ENCODE data around the gene RFT1. TPM values are rescaled to one million over a fixed set of nuclear protein-coding genes. Genes with fewer than 3 reads are reported as not detected.

RFT1 gene
- total RNA-seq, 1 experiment from 2014 or later = 33.6 TPM

GRCh38 chr3:53097887-53098286 lies 32.3 kb downstream of the RFT1 start:
- Histone ChIP-seq H3K9ac (ENCODE audit: low read length) (no peak overlapping the region), H3K27me3 (ENCODE audit: insufficient read depth, low read length) (no peaks in the 10 kb centered on the region), H3K9me2 (ENCODE audit: insufficient read depth) (no peaks in the 10 kb centered on the region), H3K4me3 (replicated peaks in 1 of 2; ENCODE audit: low read depth in 1 of 2, low read length in 2 of 2) (no peak overlapping the region), H2AFZ (ENCODE audit: low read depth, low read length, poor library complexity, severe bottlenecking) (no peak overlapping the region), H3K27ac (ENCODE audit: low read depth, low read length) (no peak overlapping the region), H3K4me1 (ENCODE audit: control insufficient read depth in 1 of 2, insufficient read depth in 2 of 2, low read length in 2 of 2) (no peaks in the 10 kb centered on the region), H3K36me3 (ENCODE audit: control insufficient read depth in 1 of 2, insufficient read depth in 2 of 2, low read length in 2 of 2) (peaks cover 8% of the 10 kb centered on the region in 2 experiments; a peak in 3 of 4 replicates), H3K79me2 (ENCODE audit: insufficient read depth, low read length) (no peaks in the 10 kb centered on the region), H4K20me1 (ENCODE audit: insufficient read depth) (no peaks in the 10 kb centered on the region), H3K9me3 (ENCODE audit: control insufficient read depth in 1 of 2, insufficient read depth in 1 of 2, low read depth in 1 of 2, low read length in 2 of 2) (no peaks in the 10 kb centered on the region), H3K4me2 (ENCODE audit: low read length) (no peak overlapping the region)
- ATAC-seq (no peak), DNase-seq (ENCODE audit: low read depth, low spot score) (no peak)
- POLR2A ChIA-PET = no interaction called here
- RAD21 ChIA-PET (ENCODE audit: low non-redundant PET in 1 of 2, low total read pairs in 2 of 2, uncharacterized antibody in 2 of 2, unreplicated experiment in 2 of 2) = no interaction called here
- CTCF ChIA-PET = no interaction called here
- TF ChIP-seq SRF (IDR thresholded peaks at IDR 0.05; ENCODE audit: low read depth) (no peak), SIN3A (IDR thresholded peaks at IDR 0.05; ENCODE audit: low read depth) (no peak), ZFX (IDR thresholded peaks at IDR 0.05) (no peak), EGR1 (IDR thresholded peaks at IDR 0.05; ENCODE audit: low read depth) (no peak), POLR2A (IDR thresholded peaks at IDR 0.05; ENCODE audit: borderline replicate concordance, extremely low read depth, insufficient read depth, insufficient read length) (no peak), CTCF (IDR thresholded peaks at IDR 0.05 in 2 of 3, conservative IDR thresholded peaks at IDR 0.05 in 1 of 3; ENCODE audit: borderline replicate concordance in 1 of 3, insufficient read depth in 1 of 3, low read depth in 2 of 3, low read length in 2 of 3) (no peak), TCF7L2 (IDR thresholded peaks at IDR 0.05; ENCODE audit: borderline replicate concordance, extremely low read depth, insufficient read depth, insufficient read length) (no peak), JUND (IDR thresholded peaks at IDR 0.05) (no peak), EZH2phosphoT487 (IDR thresholded peaks at IDR 0.05; ENCODE audit: borderline replicate concordance) (no peak), EZH2 (IDR thresholded peaks at IDR 0.05) (no peak), YY1 (IDR thresholded peaks at IDR 0.05; ENCODE audit: extremely low read depth, insufficient replicate concordance, low read depth, low read length) (no peak), ELF1 (IDR thresholded peaks at IDR 0.05; ENCODE audit: borderline replicate concordance, low read depth) (no peak), CEBPB (IDR thresholded peaks at IDR 0.05; ENCODE audit: low read depth) (no peak), CBX3 (IDR thresholded peaks at IDR 0.05; ENCODE audit: low read depth) (no peak), REST (IDR thresholded peaks at IDR 0.05; ENCODE audit: low read depth) (no peak), SP1 (IDR thresholded peaks at IDR 0.05; ENCODE audit: low read depth) (no peak)
- TF ChIP-seq, protein P1, sequence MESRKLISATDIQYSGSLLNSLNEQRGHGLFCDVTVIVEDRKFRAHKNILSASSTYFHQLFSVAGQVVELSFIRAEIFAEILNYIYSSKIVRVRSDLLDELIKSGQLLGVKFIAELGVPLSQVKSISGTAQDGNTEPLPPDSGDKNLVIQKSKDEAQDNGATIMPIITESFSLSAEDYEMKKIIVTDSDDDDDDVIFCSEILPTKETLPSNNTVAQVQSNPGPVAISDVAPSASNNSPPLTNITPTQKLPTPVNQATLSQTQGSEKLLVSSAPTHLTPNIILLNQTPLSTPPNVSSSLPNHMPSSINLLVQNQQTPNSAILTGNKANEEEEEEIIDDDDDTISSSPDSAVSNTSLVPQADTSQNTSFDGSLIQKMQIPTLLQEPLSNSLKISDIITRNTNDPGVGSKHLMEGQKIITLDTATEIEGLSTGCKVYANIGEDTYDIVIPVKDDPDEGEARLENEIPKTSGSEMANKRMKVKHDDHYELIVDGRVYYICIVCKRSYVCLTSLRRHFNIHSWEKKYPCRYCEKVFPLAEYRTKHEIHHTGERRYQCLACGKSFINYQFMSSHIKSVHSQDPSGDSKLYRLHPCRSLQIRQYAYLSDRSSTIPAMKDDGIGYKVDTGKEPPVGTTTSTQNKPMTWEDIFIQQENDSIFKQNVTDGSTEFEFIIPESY (IDR thresholded peaks at IDR 0.05; ENCODE audit: extremely low read depth, insufficient replicate concordance, low read length) = no peak
- TF ChIP-seq, protein P2, sequence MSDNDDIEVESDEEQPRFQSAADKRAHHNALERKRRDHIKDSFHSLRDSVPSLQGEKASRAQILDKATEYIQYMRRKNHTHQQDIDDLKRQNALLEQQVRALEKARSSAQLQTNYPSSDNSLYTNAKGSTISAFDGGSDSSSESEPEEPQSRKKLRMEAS (IDR thresholded peaks at IDR 0.05) = no peak
- TF ChIP-seq, protein P3, sequence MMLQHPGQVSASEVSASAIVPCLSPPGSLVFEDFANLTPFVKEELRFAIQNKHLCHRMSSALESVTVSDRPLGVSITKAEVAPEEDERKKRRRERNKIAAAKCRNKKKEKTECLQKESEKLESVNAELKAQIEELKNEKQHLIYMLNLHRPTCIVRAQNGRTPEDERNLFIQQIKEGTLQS (IDR thresholded peaks at IDR 0.05) = no peak
- intact Hi-C loops (cut with micrococcal nuclease) = no loop called here
- BruUV-seq (replicated peaks) = no TSS peak
